NCI-H2171 (cell line): ENCODE measurements around the gene ATP2B1.

ENCODE experiments used
- DNase-seq: peaks from one replicate; lab custom pipeline; 2025; lab: John Stamatoyannopoulos, UW

The ATP2B1 gene

DNA sequence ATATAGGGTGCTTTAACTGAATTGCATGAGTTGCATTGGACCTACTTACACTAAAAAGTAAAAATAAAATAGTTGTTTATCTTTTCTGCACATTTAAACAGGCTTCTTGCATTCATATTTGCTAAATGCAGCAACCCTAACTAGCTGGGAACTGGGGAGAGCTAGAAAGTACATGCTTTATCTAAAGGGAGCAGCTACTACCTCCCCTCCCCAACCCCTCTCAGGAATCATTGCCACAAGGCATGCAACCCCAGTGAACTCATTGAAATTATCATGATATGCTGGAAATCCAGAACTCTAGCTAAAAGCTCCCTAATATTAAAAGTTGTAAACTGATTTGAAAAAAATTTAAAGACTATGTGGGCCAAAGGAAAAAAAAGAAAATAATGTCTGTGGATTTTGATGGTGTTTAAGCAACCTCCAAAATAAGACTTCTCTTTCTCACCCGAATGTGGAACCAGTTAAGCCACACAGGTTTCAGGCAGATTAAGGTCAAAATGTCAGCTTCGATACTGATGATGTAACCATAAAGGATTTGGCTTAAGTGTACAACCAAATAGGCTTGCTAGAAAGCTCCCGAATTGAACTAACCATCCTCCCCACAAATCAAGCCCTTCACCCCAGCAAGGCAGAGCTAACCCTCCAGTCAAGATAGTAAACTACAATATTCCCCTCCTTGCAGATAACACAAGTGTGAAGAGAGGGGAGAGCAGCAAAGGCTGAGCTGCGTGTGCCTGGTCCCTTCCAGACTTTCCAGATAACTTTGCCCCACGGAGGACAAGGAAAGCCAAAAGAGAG lies 169.0 kb downstream of the ATP2B1 start:
- DNase-seq = no peak

DNA sequence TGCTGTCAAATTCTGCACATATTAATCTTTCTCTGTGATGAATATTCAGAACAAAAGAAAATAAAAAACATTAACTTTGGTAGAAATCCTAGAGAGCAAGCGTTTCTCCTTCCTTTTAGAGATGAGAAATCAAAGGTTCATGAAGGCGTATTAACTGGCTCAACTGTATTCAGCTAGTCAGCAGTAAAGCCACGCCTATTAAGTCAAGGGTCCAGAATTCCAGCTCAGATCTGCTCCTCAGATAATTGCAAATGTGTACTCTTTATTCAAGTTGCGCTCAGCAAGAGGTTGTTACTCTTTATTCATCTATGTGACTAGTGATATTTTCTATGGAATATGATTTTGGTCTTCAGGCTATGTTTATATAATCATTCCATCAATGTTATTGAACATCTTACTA lies 169.7 kb downstream of the ATP2B1 start:
- DNase-seq = no peak
